SIG-M5 (cell line): ENCODE measurements around the gene PFDN5.
"Not testable (repeated sequence)": the region's sequence is repeated elsewhere in the genome, so short reads cannot be mapped to it uniquely, and the experiment has no call there.

Source experiments
- DNase-seq: peaks from one replicate; lab custom pipeline; 2025; lab: John Stamatoyannopoulos, UW

Gene PFDN5

GRCh38 chr12:53287741-53288216 is 7.6 kb upstream of the PFDN5 start:
- no peak for DNase-seq

GRCh38 chr12:53288322-53288721 is 7.0 kb upstream of the PFDN5 start:
- DNase-seq, result no peak

- DNase-seq, result no peak
Measured at GRCh38 chr12:53289891-53290290, 5.5 kb upstream of the PFDN5 start.

GRCh38 chr12:53290661-53291060 is 4.7 kb upstream of the PFDN5 start:
- no peak for DNase-seq

DNA sequence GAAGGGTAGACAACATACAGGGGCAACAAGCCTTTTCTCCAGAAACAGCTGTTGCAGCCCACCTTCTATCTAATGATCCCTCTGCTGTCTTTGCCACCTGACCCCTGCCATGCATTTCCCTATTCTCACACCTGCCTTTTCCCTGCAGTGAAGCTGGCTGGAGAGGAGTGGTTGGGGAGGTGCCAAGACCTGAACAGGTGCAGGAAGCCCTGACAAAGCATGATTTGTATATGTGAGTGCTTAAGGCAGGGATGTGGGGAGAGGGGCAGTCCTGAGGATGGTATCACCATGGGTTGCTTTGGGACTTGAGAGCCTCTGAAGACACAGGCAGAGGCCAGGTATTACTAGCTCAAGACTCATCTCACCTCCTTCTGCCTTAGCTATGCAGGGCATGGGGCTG is 2.9 kb upstream of the PFDN5 start:
- DNase-seq, result no peak

GRCh38 chr12:53295891-53296219 is 513 bp downstream of the PFDN5 start:
- no peak for DNase-seq

GRCh38 chr12:53297106-53297505 is 1.8 kb downstream of the PFDN5 start:
- DNase-seq, result not testable (repeated sequence)

- DNase-seq, result no peak
Measured at GRCh38 chr12:53298164-53298563, 2.8 kb downstream of the PFDN5 start.

DNA sequence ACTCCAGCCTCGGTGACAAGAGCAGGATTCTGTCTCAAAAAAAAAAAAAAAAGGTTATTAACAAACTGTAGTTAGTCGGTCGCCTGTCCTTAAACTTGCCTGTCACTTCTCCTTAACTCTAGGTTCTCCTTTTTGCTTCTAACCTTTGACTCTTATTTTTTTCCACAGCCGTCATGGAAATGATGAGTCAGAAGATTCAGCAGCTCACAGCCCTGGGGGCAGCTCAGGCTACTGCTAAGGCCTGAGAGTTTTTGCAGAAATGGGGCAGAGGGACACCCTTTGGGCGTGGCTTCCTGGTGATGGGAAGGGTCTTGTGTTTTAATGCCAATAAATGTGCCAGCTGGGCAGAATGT is 3.7 kb downstream of the PFDN5 start:
- peak; percentile 93 for DNase-seq

- peak; percentile 46 for DNase-seq
Measured at GRCh38 chr12:53299454-53300180, 4.3 kb downstream of the PFDN5 start, which contains the start of gene MYG1. Gene MYG1 (plus strand): TSS chr12:53299695. CDS start chr12:53299738, 43 bp downstream.

DNA sequence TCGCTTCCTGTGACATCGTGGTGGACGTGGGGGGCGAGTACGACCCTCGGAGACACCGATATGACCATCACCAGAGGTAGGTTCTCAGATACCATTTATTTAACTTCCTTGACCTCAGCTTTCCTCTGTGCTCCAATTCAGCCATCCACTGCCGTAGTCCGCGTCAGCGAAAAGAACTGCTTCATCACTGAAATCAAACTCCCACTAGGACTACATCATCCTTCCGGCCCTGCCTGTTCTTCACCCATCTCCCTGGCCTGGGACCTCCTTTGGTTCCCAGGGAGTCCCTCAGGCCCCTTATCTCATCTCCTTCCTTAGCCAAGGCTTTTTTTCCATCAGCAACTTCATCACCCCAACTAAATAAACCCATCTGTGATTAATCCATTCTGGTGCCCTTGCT is 4.8 kb downstream of the PFDN5 start:
- no peak for DNase-seq

- no peak for DNase-seq
Measured at GRCh38 chr12:53302903-53303302, 7.6 kb downstream of the PFDN5 start.

DNA sequence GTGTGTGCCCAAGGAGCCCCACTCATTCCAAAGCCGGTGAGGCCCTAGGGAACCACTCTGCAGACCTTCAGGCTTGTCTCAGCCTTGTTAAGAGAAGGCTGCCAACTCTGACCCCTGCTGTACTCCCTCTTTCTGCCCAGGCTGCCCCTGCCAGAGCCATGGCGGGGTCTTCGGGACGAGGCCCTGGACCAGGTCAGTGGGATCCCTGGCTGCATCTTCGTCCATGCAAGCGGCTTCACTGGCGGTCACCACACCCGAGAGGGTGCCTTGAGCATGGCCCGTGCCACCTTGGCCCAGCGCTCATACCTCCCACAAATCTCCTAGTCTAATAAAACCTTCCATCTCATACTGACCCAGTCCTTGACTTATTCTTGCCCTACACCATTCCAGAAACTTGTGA is 11.5 kb downstream of the PFDN5 start:
- DNase-seq, result no peak

- no peak for DNase-seq
Measured at GRCh38 chr12:53308276-53308675, 12.9 kb downstream of the PFDN5 start.

- DNase-seq, result no peak
Measured at GRCh38 chr12:53313996-53314395, 18.7 kb downstream of the PFDN5 start.

DNA sequence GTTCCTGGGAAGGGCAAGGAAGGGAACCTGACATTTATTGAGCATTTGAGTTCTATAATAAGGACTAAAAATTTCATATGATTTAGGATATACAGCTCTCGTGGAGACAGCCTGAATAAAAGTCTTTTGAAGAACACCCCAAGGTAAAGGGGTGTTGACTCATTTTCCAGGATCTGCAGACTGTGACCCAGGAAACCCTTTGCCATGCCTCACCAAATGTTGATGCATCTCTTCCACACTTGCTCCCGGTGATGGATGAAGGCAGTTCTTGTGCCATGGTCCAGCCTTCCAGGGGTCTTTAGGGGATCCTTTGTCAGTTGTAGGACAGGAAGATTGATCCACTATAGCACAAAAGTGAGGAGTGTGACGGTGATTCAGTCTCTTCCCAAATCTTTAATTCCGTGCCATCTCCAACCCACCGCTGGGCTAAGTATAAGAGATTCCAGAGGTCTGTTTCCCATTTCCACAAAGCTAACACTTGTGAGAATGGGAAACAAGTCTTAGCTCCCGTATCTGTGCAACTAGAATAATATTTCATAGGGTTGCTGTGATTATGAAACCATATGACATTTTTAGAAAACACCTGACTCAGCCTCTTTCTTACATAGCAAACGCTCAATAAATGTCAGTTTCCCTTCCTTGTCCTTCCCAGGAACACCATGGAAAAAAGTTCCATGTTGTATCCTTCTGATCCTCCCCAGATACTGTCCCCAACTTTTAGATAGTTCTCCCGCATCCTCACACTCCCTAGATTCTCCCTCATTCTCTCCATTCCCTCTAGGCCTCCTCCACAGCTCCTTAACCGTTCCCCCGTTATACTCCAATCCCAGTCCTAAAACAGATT is 25.2 kb downstream of the PFDN5 start:
- no peak for DNase-seq

DNA sequence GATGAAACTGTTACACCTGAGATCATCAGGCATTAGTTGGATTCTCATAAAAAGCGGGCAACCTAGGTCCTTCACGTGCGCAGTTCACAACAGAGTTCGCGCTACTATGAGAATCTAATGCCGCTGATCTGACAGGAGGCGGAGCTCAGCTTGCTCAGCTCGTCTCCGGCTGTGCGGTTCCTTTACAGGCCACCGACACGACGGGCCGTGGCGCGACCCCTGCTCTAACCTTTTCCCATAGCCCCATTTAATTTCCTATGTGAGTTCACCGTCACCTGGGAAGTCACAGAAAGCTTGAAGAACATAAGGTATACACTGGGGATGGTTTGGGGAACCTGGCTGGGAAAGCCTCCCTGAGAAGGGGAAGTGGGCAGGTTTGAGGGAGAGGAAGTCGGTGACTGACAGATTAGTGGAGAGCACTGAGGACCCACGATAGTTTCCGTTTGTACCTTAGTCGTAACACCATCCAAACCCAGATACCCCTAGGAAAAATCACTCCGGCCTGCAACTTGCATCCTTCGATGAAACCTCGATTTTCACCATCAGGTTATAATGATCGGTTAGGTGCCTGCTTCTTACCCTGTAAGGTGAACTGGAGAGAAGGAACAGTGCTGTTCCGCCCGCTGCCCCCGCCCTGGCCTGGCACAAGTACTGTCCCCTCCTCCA is 28.9 kb downstream of the PFDN5 start:
- DNase-seq, result peak; percentile 37

- no peak for DNase-seq
Measured at GRCh38 chr12:53324779-53325510, 29.6 kb downstream of the PFDN5 start.

GRCh38 chr12:53325511-53326061 is 30.2 kb downstream of the PFDN5 start:
- no peak for DNase-seq

DNA sequence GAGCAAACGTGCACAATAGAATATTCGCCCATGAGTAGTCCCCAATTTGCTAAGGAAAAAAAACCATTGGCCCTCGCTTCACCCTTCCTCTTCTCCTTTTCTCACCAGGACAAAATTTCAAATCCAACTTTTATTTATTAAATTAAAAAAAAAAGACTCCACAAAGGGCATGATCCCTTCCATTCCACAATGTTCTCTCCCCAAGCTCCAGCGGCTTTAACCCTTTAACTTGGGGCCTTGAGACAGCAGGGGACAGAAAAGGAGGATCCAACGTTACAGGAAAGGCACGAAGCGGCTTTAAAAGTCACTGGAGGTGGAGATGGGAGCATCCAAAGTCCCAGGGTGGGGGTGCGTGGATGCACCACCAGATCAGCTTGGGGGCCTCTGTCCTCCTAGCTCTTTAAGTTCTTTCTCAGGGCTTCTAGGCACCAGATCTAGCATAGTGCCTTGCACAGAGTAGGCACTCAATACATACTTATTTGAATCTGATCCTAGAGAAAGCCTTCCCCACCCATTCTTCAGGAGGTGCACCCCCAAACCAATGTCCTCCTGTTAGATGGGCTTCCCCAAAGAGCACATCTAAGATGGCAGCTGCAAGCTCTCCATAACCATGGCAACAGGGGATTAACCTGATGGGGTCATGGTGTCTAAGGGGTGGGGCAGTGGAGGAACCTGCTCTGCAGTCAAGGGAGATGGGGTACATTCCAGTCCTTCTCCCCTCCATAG is 31.3 kb downstream of the PFDN5 start:
- no peak for DNase-seq

DNA sequence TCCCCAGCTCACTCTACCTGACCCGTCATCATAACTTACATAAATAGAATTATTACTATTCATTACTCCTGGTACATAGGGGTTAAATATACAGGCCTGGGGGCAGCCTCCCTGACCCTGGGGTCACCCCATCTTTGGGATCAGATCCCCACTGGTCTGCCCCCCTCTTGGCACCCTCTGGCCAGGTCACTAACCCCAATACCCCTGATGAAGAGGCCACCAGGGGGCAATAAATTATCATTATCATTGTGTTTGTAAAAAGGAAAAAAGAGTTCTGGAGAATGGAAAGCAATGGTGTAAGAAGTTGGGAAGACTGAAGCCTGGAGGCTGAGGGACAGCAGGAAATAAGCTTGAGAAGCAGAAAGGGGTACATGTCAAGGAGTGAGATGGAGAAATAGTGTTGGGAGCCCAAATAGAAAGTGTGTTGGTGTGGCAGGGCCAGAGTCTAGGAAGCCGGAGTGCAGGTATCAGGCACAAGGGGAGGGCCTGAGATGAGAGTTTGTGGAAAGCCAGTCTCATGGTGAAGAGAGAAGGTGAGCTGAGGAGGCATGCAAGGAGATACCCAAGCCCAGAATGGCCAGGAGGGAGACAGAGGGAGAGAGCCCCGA is 32.2 kb downstream of the PFDN5 start:
- DNase-seq, result no peak
